Heart right ventricle (tissue), 16 donors: ENCODE results near the gene TSPAN16. TPM values are rescaled to one million over a fixed set of nuclear protein-coding genes. Genes with fewer than 3 reads are reported as not detected.
"Not testable (repeated sequence)": the region's sequence is repeated elsewhere in the genome, so short reads cannot be mapped to it uniquely, and the experiment has no call there.

Experiments used
- ATAC-seq, 8 donors: fragments of 200-7000 bp; cut with Tn5 transposase; one replicate each; pipeline ENCODE4 v1.9.1; 2020; ENCODE audit warnings: mild to moderate bottlenecking in 8 of 8, moderate library complexity in 8 of 8, moderate number of reproducible peaks in 1 of 8
- DNase-seq, 2 donors: peaks; one replicate each; pipeline ENCODE4 v3.0.0-alpha.2; 2020
- H3K27ac ChIP-seq, 10 donors: fragments of 200-600 bp; sonication (generic) in 2 of 10; one replicate each; pipeline versions ENCODE4 v1.5.0 to v1.8.0; 2020 to 2022; ENCODE audit warnings: mild to moderate bottlenecking in 3 of 10
- H3K27me3 ChIP-seq, 7 donors: fragments of 200-600 bp; one replicate each; pipeline ENCODE4 v1.8.0; 2021 to 2022; ENCODE audit warnings: mild to moderate bottlenecking in 2 of 7
- H3K36me3 ChIP-seq, 9 donors: fragments of 200-600 bp; sonication (generic) in 1 of 9; one replicate each; pipeline versions ENCODE4 v1.5.0 to v1.8.0; 2020 to 2022; ENCODE audit warnings: mild to moderate bottlenecking in 2 of 9
- H3K4me1 ChIP-seq, 9 donors: fragments of 200-600 bp; sonication (generic) in 1 of 9; one replicate each; pipeline versions ENCODE4 v1.5.0 to v1.8.0; 2020 to 2022; ENCODE audit warnings: mild to moderate bottlenecking in 4 of 9
- H3K4me3 ChIP-seq, 10 donors: fragments of 200-600 bp; sonication (generic) in 2 of 10; one replicate each; pipeline versions ENCODE4 v1.5.0 to v1.8.0; 2020 to 2022; ENCODE audit warnings: mild to moderate bottlenecking in 7 of 10, moderate library complexity in 2 of 10
- H3K9me3 ChIP-seq, 11 donors: fragments of 200-600 bp in 10 of 11; sonication (generic) in 2 of 11; one replicate each; pipeline versions ENCODE4 v1.5.0 to v1.8.0; 2013 to 2022; ENCODE audit warnings: mild to moderate bottlenecking in 2 of 11, control low read depth in 1 of 11, moderate library complexity in 1 of 11
- CTCF ChIP-seq, 9 donors: fragments of 200-600 bp; sonication (generic) in 2 of 9; IDR thresholded peaks; one replicate each; pipeline versions ENCODE4 v1.5.0 to v1.8.0; 2021 to 2022; ENCODE audit warnings: antibody characterized with exemption in 9 of 9, mild to moderate bottlenecking in 5 of 9, moderate library complexity in 1 of 9
- WGBS, 2 donors: extraction: QIAGEN DNeasy Blood & Tissue Kit; methylation state at CpG; one replicate each; pipeline ENCODE4 v1.1.7; 2013; ENCODE audit warnings: inconsistent platforms in 1 of 2; 5-methylcytosine and 5-hydroxymethylcytosine counted together
- intact Hi-C, 10 donors: fragments of 100-400 bp; cut with DNase I; formaldehyde crosslinking; loops; one replicate each; pipeline versions ENCODE4 v1.11.1 to v1.14.2; 2022
- polyA plus RNA-seq, 2 donors: library from polyadenylated mRNA; stranded (reverse); fragments of 200-250 nt; gene quantifications; one replicate each; pipeline ENCODE4 v1.2.3, GENCODE V29; 2013
- total RNA-seq, 10 donors: library from RNA; stranded (reverse); fragmentation: NEBNext Ultra II Directional in 3 of 10; extraction: Animal tissue kit (Norgen Biotek cat#: 25700) in 3 of 10; gene quantifications; one replicate each; pipeline versions ENCODE4 v1.2.1 to v1.2.4, GENCODE V29; 2021 to 2023
- donor health status: Arrhythmogenic right ventricular cardiomyopathy.
- donor health status: ischemic (EF 13 %, LVEDD 7.1; RV severe dilation, severe dysfunction).
- donor health status: healthy with polysubstance abuse.
- donor health status: DM: no; HTN: yes; CAD: no.
- donor health status: DM: no; HTN: no; CAD: no.
- donor health status: ischemic (EF 25% LVEDD 6.9; RV normal size, moderate dysfunction).
- donor health status: ischemic (EF 25% LVEDD 5.7; RV mildly dilated, moderate dysfunction).
- donor health status: healthy.
- donor health status: DM: yes; HTN: yes; CAD: no.
- donor health status: Ischemic cardiomyopathy.
- donor health status: ischemic (EF 35%, LVEDD 5.7; RV mildly dilated, moderate dysfunction).
- donor health status: nonischemic (EF 11% LVEDD 7.7; RV severe dilation, severe dysfunction).
- donor health status: DM: yes; HTN: yes; CAD: no.
- donor health status: PGD.
- donor health status: ischemic (EF 29% LVEDD 5.4; RV normal size, mild dysfunction).
- donor health status: nonischemic (EF 23%, LVEDD 6.1; RV moderate dilation, normal function).

Gene TSPAN16
- total and polyA plus RNA-seq, 12 donors = not detected

GRCh38 chr19:11332822-11333221 lies 36.9 kb downstream of the TSPAN16 start:
- H3K4me1 ChIP-seq = peaks cover 0 to 11% (median 0%) of the 10 kb centered on the region in 9 donors
- ATAC-seq = no peak
- intact Hi-C loops = no loop called here
- no peaks in the 10 kb centered on the region for H3K27me3 ChIP-seq
- no peak for DNase-seq
- H3K36me3 ChIP-seq = peaks cover 0 to 97% (median 30%) of the 10 kb centered on the region in 9 donors
- H3K9me3 ChIP-seq = no peaks in the 10 kb centered on the region
- no peak overlapping the region for H3K4me3 ChIP-seq
- no peak for TF ChIP-seq CTCF (IDR thresholded peaks at IDR 0.05)
- no peak overlapping the region for H3K27ac ChIP-seq
- 96 to 99% methylated on average over 5 of the region's 5 CpGs for WGBS, 2 donors

GRCh38 chr19:11333838-11334237 lies 37.9 kb downstream of the TSPAN16 start:
- intact Hi-C loops, ATAC-seq, H3K27ac ChIP-seq, H3K9me3 ChIP-seq, DNase-seq, H3K27me3 ChIP-seq, H3K4me3 ChIP-seq: not testable (repeated sequence)
- H3K4me1 ChIP-seq = peaks cover 0 to 21% (median 0%) of the 10 kb centered on the region in 9 donors
- WGBS, 2 donors = 86 to 91% methylated on average over 9 of the region's 9 CpGs
- H3K36me3 ChIP-seq = peaks cover 0 to 87% (median 30%) of the 10 kb centered on the region in 9 donors

GRCh38 chr19:11335449-11336146 lies 39.6 kb downstream of the TSPAN16 start:
- no peaks in the 10 kb centered on the region for H3K9me3 ChIP-seq
- 96 to 97% methylated on average over 17 of the region's 17 CpGs for WGBS, 2 donors
- DNase-seq (no peak), ATAC-seq (no peak)
- no peak for TF ChIP-seq CTCF (IDR thresholded peaks at IDR 0.05)
- no peaks in the 10 kb centered on the region for H3K27me3 ChIP-seq
- no peak overlapping the region for H3K4me3 ChIP-seq
- peaks cover 0 to 69% (median 30%) of the 10 kb centered on the region in 9 donors for H3K36me3 ChIP-seq
- intact Hi-C loops = loop anchor here in 2 of 10 donors (5.0 kb wide), 2 partner anchors 37 to 38 kb away; partner anchors contain the start of genes SWSAP1 (in 1 of the 2) and TSPAN16 (in 1 of the 2)
- H3K27ac ChIP-seq = no peak overlapping the region
- peaks cover 3 to 33% (median 10%) of the 10 kb centered on the region in 9 donors for H3K4me1 ChIP-seq

GRCh38 chr19:11337080-11337479 lies 41.1 kb downstream of the TSPAN16 start:
- WGBS, 2 donors = 84 to 85% methylated on average over 14 of the region's 14 CpGs
- ATAC-seq = no peak
- intact Hi-C loops = loop anchor here in 2 of 10 donors (5.0 kb wide), 2 partner anchors 35 to 40 kb away; partner anchors contain the start of genes SWSAP1 (in 1 of the 2) and TSPAN16 (in 1 of the 2)
- no peak for DNase-seq
- no peak for TF ChIP-seq CTCF (IDR thresholded peaks at IDR 0.05)
- no peaks in the 10 kb centered on the region for H3K27me3 ChIP-seq
- peaks cover 0 to 64% (median 30%) of the 10 kb centered on the region in 9 donors for H3K36me3 ChIP-seq
- peak overlapping the region in 1 of 10 donors; percentile 89 for H3K27ac ChIP-seq
- H3K4me3 ChIP-seq = peak overlapping the region in 1 of 10 donors; percentile 79
- H3K9me3 ChIP-seq = no peaks in the 10 kb centered on the region
- H3K4me1 ChIP-seq = peaks cover 3 to 33% (median 10%) of the 10 kb centered on the region in 9 donors
